ENCODE measurements around the gene MSRB3.

MSRB3 gene

DNA sequence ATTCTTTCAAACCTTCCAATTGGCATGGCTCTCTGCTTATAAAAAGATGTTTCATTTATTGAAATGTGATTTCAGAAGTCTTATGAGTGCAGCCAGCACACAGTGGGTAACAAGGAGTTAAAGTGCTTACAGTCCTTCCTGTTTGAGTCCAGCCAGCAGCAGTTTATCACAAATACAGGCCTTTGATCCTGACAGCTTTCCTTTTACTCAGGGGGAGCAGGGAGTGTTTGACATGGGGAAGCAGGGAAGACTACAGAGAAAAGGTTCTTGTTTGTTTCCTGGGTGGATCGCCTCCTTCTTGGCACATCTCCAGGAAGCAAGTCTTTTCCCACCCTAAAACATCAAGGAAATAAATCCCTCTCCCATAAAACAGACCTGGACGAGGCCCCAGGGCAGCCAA is 216.1 kb downstream of the MSRB3 start:
- H2AFZ ChIP-seq (ENCODE audit: low read length) = no peak overlapping the region
- H3K9ac ChIP-seq (ENCODE audit: low read depth, low read length, poor library complexity, severe bottlenecking) = no peak overlapping the region
- H3K4me1 ChIP-seq (ENCODE audit: insufficient read depth, low read length, poor library complexity, severe bottlenecking) = peaks cover 16% of the 10 kb centered on the region

DNA sequence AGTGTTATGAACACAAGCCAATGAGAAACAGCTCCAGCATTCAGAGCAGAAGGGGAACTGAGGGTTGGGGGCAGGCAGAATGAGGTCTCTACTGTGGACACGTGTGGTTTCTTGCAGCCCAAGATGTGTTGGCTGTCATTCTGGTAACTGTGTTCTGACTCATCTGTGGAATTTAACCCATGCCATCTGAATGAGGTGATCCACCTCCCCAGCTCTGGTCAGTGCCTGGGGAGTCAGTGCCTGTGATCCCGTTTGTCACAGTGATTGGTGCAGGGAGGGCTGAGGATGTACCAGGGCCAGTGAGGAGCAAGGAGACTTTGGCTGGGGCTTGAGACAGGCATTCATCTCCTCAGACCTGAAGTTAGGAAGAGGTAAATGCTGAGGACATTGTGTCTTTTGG is 216.8 kb downstream of the MSRB3 start:
- H3K9me2 ChIP-seq (replicated peaks; ENCODE audit: low read depth, low read length) = no peaks in the 10 kb centered on the region
- no peaks in the 10 kb centered on the region for H4K20me1 ChIP-seq (ENCODE audit: insufficient read depth, low read length, poor library complexity, severe bottlenecking)
- no peak for TF ChIP-seq EZH2phosphoT487 (IDR thresholded peaks at IDR 0.05; ENCODE audit: borderline replicate concordance)
- TF ChIP-seq, protein P1, sequence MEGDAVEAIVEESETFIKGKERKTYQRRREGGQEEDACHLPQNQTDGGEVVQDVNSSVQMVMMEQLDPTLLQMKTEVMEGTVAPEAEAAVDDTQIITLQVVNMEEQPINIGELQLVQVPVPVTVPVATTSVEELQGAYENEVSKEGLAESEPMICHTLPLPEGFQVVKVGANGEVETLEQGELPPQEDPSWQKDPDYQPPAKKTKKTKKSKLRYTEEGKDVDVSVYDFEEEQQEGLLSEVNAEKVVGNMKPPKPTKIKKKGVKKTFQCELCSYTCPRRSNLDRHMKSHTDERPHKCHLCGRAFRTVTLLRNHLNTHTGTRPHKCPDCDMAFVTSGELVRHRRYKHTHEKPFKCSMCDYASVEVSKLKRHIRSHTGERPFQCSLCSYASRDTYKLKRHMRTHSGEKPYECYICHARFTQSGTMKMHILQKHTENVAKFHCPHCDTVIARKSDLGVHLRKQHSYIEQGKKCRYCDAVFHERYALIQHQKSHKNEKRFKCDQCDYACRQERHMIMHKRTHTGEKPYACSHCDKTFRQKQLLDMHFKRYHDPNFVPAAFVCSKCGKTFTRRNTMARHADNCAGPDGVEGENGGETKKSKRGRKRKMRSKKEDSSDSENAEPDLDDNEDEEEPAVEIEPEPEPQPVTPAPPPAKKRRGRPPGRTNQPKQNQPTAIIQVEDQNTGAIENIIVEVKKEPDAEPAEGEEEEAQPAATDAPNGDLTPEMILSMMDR (conservative IDR thresholded peaks at IDR 0.05; ENCODE audit: low read length) = no peak
- H3K4me1 ChIP-seq (ENCODE audit: insufficient read depth, low read length, poor library complexity, severe bottlenecking) = peaks cover 16% of the 10 kb centered on the region
- H3K79me2 ChIP-seq (ENCODE audit: insufficient read depth, low read length) = no peaks in the 10 kb centered on the region
- H2AFZ ChIP-seq (ENCODE audit: low read length) = no peak overlapping the region
- no peaks in the 10 kb centered on the region for H3F3A ChIP-seq (ENCODE audit: low read depth)
- H3K9ac ChIP-seq (ENCODE audit: low read depth, low read length, poor library complexity, severe bottlenecking) = no peak overlapping the region
- H3K27me3 ChIP-seq (ENCODE audit: insufficient read depth, low read length, poor library complexity, severe bottlenecking) = peaks cover 59% of the 10 kb centered on the region
- no peaks in the 10 kb centered on the region for H3K9me3 ChIP-seq (ENCODE audit: insufficient read depth, low read depth, low read length)
- H3K4me3 ChIP-seq (ENCODE audit: low read length, poor library complexity, severe bottlenecking) = no peak overlapping the region
- no peaks in the 10 kb centered on the region for H3K36me3 ChIP-seq (ENCODE audit: insufficient read depth, low read length)
- no peak overlapping the region for H3K4me2 ChIP-seq (ENCODE audit: low read depth, low read length, poor library complexity, severe bottlenecking)

More for the DNA sequence above, 216.1 kb downstream of the MSRB3 start:
- Histone ChIP-seq H3K27me3 (ENCODE audit: insufficient read depth, low read length, poor library complexity, severe bottlenecking) (peaks cover 52% of the 10 kb centered on the region), H3K36me3 (ENCODE audit: insufficient read depth, low read length) (no peaks in the 10 kb centered on the region), H3K4me3 (ENCODE audit: low read length, poor library complexity, severe bottlenecking) (no peak overlapping the region), H3K9me3 (ENCODE audit: insufficient read depth, low read depth, low read length) (no peaks in the 10 kb centered on the region), H3K79me2 (ENCODE audit: insufficient read depth, low read length) (no peaks in the 10 kb centered on the region), H4K20me1 (ENCODE audit: insufficient read depth, low read length, poor library complexity, severe bottlenecking) (no peaks in the 10 kb centered on the region), H3F3A (ENCODE audit: low read depth) (no peaks in the 10 kb centered on the region), H3K9me2 (replicated peaks; ENCODE audit: low read depth, low read length) (no peaks in the 10 kb centered on the region), H3K4me2 (ENCODE audit: low read depth, low read length, poor library complexity, severe bottlenecking) (no peak overlapping the region)
- TF ChIP-seq, protein P1 (conservative IDR thresholded peaks at IDR 0.05; ENCODE audit: low read length) = no peak
- TF ChIP-seq EZH2phosphoT487 (IDR thresholded peaks at IDR 0.05; ENCODE audit: borderline replicate concordance) = no peak

DNA sequence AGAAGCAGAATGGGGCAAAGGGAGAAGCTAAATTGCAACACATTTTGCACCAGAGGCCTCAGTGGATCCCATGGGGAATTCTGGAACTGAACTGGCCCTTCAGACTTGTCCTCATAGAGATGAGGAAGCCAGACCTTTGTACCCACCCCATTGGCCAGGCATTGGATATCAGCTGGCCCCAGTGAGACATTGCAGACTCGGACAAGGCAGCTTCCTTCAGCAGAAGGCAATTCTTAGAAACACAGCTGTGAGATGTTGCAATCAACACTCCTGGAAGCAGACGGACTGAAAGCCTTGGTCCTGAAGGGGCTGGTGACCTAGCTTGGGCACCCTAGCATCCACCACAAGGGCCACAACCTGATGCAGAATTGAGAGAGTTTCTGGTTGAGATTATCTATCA is 218.1 kb downstream of the MSRB3 start:
- no peaks in the 10 kb centered on the region for H3F3A ChIP-seq (ENCODE audit: low read depth)
- H2AFZ ChIP-seq (ENCODE audit: low read length) = no peak overlapping the region
- H3K27me3 ChIP-seq (ENCODE audit: insufficient read depth, low read length, poor library complexity, severe bottlenecking) = peaks cover 68% of the 10 kb centered on the region
- TF ChIP-seq, protein P1 (conservative IDR thresholded peaks at IDR 0.05; ENCODE audit: low read length) = no peak
- no peak for TF ChIP-seq EZH2phosphoT487 (IDR thresholded peaks at IDR 0.05; ENCODE audit: borderline replicate concordance)
- H3K9me3 ChIP-seq (ENCODE audit: insufficient read depth, low read depth, low read length) = no peaks in the 10 kb centered on the region
- no peaks in the 10 kb centered on the region for H3K9me2 ChIP-seq (replicated peaks; ENCODE audit: low read depth, low read length)
- peaks cover 16% of the 10 kb centered on the region for H3K4me1 ChIP-seq (ENCODE audit: insufficient read depth, low read length, poor library complexity, severe bottlenecking)
- no peaks in the 10 kb centered on the region for H3K79me2 ChIP-seq (ENCODE audit: insufficient read depth, low read length)
- H4K20me1 ChIP-seq (ENCODE audit: insufficient read depth, low read length, poor library complexity, severe bottlenecking) = no peaks in the 10 kb centered on the region
- H3K4me2 ChIP-seq (ENCODE audit: low read depth, low read length, poor library complexity, severe bottlenecking) = no peak overlapping the region
- no peaks in the 10 kb centered on the region for H3K36me3 ChIP-seq (ENCODE audit: insufficient read depth, low read length)
- H3K4me3 ChIP-seq (ENCODE audit: low read length, poor library complexity, severe bottlenecking) = no peak overlapping the region
- H3K9ac ChIP-seq (ENCODE audit: low read depth, low read length, poor library complexity, severe bottlenecking) = no peak overlapping the region
